Astrocyte of the cerebellum (primary cell): ENCODE results near the gene CELSR3.
A peak's percentile ranks its signal among the peaks of the same experiment; 100 is the strongest.

Experiments used
- DNase-seq: peaks from one replicate; pipeline ENCODE4 v3.0.0-alpha.2; 2011; ENCODE audit warnings: low read depth
- H3K4me3 ChIP-seq: 2 replicates; pipeline ENCODE4 v1.5.1; 2011; ENCODE audit warnings: mild to moderate bottlenecking, low read depth, low read length, moderate library complexity
- CTCF ChIP-seq: IDR thresholded peaks from 2 replicates; pipeline ENCODE4 v1.5.1; 2012; ENCODE audit warnings: low read length, low read depth, moderate library complexity, mild to moderate bottlenecking; ENCODE audit errors: missing control alignments
- in situ Hi-C: cut with HindIII; loops from 2 replicates; pipeline ENCODE4 v1.10.0; 2017; ENCODE audit warnings: low sequenced_read_pairs

CELSR3 gene

GRCh38 chr3:48655606-48656005 is 7.1 kb downstream of the CELSR3 start:
- DNase-seq = no peak
- in situ Hi-C loops = no loop called here

GRCh38 chr3:48655063-48655462 is 7.6 kb downstream of the CELSR3 start:
- H3K4me3 ChIP-seq = no peak overlapping the region
- in situ Hi-C loops = no loop called here
- TF ChIP-seq CTCF = no peak
- DNase-seq = no peak

More at GRCh38 chr3:48655606-48656005, 7.1 kb downstream of the CELSR3 start:
- H3K4me3 ChIP-seq = peak overlapping the region; percentile 32
- no peak for TF ChIP-seq CTCF

- H3K4me3 ChIP-seq = no peak overlapping the region
- DNase-seq = no peak
- in situ Hi-C loops = no loop called here
- no peak for TF ChIP-seq CTCF
These were observed 9.6 kb downstream of the CELSR3 start for GRCh38 chr3:48652923-48653715.

- TF ChIP-seq CTCF = no peak
- in situ Hi-C loops = no loop called here
- DNase-seq = no peak
- no peak overlapping the region for H3K4me3 ChIP-seq
These were observed 10.9 kb downstream of the CELSR3 start for GRCh38 chr3:48651771-48652170.

GRCh38 chr3:48650723-48651122 is 12.0 kb downstream of the CELSR3 start:
- H3K4me3 ChIP-seq = no peak overlapping the region
- in situ Hi-C loops = no loop called here
- TF ChIP-seq CTCF = no peak
- DNase-seq = no peak

- H3K4me3 ChIP-seq = no peak overlapping the region
- TF ChIP-seq CTCF = no peak
- in situ Hi-C loops = no loop called here
- DNase-seq = no peak
These were observed 14.4 kb downstream of the CELSR3 start for GRCh38 chr3:48648188-48648850.
